Activated CD4-positive, alpha-beta T cell treated with anti-CD3 and anti-CD28 coated beads for 1 hour (primary cell): ENCODE results near the gene TRHDE.
"Not testable (repeated sequence)": the region's sequence is repeated elsewhere in the genome, so short reads cannot be mapped to it uniquely, and the experiment has no call there.

Experiments
- DNase-seq: peaks from one replicate; pipeline ENCODE4 v3.0.0-alpha.2; 2020

The TRHDE gene

DNA sequence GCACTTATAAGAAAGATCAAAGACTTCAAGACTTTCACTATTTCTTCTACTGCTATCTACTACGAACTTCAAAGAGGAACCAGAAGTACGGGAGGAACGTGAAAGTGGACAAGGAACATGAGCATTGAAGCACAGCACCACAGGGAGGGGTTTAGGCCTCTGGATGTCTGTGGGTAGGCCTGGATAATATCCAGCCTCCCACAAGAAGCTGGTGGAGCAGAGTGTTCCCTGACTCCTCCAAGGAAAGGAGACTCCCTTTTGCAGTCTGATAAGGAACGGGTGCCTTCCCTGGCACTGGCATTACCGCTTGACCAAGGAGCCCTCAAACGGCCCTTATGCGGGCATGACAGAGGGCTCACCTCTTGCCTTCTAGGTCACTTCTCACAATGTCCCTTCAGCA, 388.0 kb downstream of the TRHDE start:
- not testable (repeated sequence) for DNase-seq

DNA sequence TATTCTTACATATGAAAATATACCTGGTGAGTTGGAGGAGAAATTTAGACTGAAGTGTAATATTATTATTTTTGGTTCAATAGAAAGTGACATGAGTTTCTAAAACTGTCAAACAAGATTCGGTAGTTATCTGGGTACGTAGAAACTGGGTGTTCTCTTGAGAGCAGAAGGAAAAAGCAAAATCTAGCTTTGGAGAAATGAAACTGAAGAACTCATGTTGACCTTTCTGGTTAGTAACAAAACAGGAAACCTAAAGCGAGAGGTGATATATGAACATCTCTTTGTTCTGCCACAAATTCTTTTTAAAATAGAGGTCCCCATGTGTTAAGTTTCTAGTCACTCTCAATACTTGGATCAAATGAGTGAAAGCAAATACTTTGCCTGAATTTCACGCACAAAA, 401.7 kb downstream of the TRHDE start:
- no peak for DNase-seq

DNA sequence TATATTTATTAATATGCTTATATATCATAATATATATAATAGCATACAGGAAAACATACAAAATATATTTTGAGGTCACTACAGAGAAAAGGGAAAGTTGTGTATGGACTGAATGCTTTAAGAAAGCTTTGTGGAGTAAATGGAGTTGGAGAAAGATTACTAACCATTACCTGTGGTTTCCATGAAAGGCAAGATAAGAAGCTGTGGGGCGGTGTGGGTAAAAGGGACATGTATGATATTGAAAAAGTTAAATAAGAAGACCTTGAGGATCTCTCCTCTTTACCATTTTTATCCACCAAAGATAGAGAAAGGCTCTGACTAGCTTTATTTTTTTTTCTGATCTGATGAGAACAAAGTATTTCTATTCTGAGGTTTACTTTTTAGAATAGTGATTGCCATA, 404.4 kb downstream of the TRHDE start:
- DNase-seq: no peak

DNA sequence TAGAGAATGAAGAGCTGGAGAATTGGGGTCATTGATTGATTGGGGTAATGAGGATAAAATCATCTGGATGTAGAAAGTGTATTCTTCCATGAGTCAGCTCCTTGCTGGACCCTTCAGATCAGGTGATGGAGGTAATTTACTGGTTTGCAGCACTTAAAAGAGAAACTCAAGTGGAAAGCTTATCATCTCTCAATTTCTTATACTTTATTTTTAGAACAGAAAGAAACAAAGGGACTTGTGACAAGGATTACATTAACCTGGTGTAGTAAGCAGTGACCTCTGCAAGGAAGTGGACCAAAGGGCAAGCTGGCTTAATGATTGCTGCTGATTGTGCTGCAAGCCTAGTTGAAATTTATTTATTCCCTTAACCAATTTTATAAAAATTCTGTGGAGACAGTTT, 405.0 kb downstream of the TRHDE start:
- no peak for DNase-seq

DNA sequence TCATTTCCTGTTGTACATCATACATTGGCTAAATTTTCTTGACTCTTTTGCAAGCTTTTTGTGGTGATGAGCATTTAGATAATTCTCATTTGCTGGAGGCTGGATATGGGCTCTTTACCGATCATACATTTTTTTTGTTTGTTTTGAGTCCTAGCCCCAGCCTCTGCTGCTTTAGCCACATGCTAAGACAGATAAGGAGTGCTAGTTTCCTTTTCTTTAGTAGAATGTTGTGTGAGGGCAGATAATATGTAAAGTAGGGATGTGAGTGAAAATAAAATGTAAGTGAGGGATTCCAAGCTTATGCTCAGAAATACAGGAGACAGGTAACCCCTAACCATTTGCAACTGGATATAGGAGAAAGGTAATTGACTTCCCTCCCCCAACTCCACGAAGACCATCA, 405.7 kb downstream of the TRHDE start:
- DNase-seq: no peak

DNA sequence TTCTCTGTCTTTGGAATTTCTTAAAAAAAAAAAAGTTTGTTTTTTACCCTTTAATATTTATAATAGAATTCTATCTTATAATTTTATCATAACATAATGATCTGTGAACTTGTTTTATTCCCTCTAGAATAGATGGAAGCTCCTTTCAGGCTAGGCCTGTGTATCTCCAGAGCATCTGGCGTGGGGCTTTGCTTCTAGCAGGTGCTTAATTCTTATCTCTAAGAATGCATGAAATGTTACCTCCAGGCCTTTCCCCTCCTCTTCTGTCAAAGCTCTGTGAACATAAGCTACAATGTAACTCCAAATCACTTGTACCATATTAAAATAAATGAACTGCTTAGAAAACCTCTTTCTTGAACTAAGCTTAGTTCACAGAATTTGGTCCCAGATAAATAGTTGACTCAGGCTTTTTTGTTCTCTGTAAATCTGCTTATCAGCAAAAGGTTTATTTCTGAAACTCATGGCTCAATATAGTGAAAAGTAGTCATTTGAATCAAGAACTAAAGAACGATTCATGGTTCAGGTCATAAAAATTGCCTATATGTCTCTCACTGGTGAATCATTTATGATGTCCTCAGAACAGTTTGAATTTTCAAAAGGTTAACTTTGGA, 407.1 kb downstream of the TRHDE start:
- DNase-seq: no peak

DNA sequence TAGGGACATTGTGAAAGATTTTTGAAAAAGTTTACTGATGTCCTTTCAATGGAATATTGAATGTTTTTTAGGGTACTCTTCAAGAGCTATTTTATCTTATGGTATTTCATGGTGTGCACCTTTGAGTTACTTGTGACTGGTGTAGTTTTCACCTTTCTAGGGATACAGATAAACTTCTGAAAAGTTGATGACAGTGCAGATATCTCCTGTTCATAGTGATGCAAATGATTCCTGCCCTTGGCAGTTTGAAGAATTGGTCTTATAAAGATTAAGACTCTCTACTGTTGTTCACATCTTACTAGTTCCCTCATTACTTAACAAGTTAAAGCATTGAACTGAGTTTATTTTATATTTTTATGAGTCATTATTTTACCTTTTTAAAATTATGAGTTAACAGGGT, 408.9 kb downstream of the TRHDE start:
- DNase-seq: no peak

DNA sequence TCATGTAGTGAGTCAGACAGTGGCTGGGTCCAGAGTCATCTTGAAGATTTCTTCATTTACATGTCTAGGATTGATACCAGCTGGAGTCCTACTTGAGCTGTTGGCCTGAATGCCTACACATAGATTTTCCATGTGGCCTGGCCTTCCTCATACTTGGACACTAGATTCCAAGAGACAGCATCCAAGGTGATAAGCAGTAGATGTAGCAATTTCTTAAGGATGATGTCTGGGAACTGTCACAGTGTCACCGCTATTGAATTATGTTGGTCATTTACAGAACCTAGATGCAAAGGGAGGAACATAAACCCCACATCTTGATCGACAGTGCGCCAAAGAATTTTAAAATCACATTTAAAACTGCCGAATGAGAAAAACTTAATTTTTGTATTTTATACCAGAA, 412.3 kb downstream of the TRHDE start:
- DNase-seq: no peak

DNA sequence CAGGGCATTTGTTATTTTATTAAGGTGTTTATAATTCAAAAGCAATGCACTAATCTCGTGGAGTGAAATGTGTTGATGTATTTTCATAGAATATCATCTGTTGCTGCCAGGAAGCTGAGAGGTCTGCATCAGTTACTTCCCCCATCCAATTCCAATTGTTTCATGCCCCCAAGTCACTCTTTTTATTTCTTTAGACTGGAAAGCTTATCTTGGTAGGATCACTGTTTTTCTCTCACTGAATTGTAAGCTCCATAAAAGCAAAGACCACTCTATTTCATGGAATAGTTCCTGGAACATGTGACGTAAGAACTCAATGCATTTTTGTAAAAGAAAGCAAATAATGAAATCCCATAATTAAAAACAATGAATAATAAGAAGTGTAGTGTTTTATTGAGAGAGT, 420.2 kb downstream of the TRHDE start:
- DNase-seq: no peak

DNA sequence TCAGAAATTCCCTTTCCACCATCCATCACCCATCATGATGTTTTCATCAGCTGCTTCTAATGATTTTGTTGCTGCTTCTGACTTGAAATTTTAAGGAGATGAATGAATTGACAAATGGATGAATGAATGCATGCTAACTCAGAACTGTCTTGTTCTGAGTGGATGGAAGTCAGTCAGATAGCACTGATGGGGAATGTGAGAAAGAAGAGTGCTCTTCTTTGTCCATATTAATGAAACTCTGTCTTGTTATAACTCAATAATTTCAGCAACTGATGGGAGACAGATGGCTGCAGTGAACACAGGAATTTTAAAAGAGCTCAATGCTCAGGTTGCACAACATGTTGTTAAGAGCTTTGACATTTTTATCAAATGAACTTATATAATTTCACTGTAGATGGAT, 422.0 kb downstream of the TRHDE start:
- no peak for DNase-seq

DNA sequence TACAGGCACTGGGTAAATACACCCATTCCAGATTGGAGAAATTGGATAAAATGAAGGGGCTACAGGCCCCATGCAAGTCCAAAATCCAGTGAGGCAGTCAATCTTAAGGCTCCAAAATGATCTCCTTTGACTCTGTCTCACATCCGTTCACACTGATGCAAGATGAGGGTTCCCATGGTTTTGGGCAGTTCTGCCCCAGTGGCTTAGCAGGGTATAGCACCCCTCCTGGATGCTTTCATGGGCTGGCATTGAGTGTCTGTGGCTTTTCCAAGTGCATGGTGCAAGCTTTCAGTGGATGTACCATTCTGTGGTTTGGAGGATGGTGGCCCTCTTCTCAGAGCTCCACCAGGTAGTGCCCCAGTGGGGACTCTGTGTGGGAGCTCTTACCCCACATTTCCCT, 427.2 kb downstream of the TRHDE start:
- DNase-seq: no peak

DNA sequence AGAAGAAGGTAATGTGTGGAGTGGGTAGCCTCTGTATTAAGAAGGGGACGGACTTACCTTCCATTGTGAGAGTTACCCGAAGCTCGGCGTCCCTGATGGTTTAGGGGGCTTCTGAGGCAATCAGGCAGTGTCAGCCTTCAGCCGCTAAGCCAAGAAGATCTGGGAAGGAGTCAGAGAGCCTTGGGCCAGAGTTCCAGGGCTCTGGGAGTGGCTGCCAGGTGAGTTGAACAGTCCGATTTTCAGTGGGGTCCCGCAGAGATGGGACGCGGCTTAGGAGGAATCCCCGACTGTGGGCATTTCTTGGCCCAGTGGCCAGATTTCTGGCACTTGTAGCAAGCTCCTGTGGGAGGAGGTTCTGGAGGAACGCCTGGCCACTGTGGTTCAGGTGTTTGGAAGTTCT, 439.9 kb downstream of the TRHDE start:
- not testable (repeated sequence) for DNase-seq

DNA sequence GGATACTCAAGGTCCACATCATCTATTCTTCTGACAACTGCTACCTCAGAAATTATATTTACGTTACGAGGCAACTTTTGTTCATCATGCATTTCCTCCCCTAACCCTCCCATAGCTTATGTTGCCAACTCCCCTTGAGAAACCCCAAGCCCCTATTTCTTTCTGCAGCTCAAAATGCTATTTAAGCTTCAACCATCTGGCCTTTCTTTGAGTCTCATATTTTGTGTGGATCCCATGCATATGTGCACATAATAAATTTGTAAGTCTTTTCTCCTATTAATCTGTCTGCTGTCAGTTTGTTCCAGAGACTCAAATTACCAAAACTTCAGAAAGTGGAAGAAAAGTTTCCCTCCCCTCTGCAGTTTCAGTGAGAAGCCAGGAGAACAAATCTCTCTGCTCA, 444.1 kb downstream of the TRHDE start:
- no peak for DNase-seq

DNA sequence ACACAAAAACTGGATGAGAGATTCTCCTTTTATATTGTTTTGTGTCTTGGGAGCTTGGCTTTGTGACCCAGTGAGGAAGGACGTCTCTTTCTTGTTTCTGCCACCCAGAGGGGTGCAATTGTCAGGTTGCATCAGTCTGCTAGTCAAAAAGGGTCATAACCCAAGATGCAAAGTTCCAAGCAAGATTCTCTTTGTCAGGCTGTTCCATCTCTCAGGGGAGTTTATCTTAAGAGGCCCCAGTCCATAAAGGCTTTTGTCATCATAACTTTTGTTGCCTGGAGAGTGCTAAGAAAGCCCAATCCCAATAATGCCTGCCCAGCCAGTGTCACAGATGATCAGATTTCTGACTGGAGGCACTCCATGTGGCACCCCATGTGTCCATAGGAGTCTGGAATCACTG, 444.9 kb downstream of the TRHDE start:
- no peak for DNase-seq
